Measurements from ENCODE around the gene FAM234B.

The FAM234B gene, protein sequence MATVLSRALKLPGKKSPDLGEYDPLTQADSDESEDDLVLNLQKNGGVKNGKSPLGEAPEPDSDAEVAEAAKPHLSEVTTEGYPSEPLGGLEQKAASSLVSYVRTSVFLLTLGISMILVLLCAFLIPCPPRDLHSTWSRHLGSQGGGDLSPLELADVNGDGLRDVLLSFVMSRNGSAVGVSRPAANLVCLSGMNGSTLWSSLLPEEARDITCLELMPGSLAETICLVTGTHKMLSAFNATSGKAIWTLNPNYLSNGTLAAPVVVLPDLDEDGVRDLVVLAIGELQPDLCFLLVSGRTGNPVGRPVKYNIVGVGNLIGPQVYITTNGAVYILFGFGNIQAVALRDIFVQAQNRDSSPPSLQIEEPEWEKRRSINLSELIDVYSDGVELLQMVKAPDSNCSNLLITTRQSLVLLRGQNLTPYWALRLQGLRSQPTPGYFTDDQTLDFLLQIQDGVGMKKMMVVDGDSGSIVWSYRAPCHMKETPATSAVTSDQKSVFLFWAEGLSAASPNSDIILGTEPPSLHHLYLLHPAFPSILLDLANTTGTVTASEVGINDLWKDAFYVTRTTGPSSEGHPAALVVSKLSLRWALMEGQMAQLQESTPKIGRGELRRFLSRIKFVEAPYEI

DNA sequence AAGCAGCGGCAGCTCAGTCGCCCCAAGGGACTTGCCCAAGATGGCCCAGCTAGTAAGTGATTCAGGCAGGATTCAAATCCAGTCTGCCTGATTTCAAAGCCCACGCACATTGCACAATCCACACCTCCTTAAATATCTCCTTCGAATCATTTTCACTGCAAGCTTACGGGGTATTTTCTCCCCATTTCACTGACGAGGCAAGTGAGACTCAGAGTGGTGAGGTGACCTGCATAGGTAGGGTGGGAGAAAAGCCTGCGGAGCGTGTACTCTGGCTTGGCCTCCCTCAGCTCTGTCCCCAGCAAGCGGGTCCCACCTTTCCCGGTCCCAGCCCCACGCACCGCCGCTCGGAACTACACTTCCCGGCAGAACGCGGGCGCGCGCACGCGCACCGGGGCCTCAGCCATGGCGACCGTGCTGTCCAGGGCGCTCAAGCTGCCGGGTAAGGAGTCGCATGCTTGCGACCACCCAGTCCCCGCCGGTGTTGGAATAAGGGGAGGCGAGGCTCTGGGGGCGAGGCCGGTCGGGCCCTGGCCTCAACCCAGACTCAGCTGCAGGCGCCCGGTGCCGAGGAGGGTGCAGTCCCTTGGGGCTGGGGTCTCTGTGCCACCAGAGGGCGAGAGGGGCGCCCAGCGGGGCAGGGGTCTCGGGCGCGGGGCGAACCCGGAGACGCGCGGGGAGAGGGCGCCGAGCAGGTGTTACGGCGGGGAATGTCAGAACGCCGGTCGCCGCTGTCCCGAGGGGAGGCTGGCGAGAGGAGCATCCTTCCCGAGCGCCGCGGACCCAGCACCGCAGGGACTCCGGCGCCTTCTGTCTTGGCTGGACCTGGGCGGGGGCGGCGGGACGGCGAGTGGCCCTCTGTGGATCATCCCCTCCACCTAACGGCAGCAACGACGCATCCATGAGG lies at the start of gene FAM234B:
Gene FAM234B (plus strand): TSS at position 380 of the 904 bp plus-strand sequence. CDS start 23 bp downstream, at position 403.
- peak within 1 kb of the TSS; percentile 88 for H3K4me3 Mint-ChIP-seq
- H3K27ac Mint-ChIP-seq: peak within 1 kb of the TSS; percentile 82
- peaks cover 16% of the 10 kb centered on the region for H3K27me3 Mint-ChIP-seq
- peaks cover 28% of the 10 kb centered on the region for H3K4me1 Mint-ChIP-seq (ENCODE audit: low read depth)
- peaks cover 10% of the 10 kb centered on the region for H3K9me3 Mint-ChIP-seq
- peaks cover 6% of the 10 kb centered on the region for H3K36me3 Mint-ChIP-seq (ENCODE audit: low read depth)
- intact Hi-C loops (cut with micrococcal nuclease): loop anchor here (2.0 to 10.0 kb wide), 3 partner anchors 43 to 168 kb away; partner anchors contain the start of gene HEBP1

DNA sequence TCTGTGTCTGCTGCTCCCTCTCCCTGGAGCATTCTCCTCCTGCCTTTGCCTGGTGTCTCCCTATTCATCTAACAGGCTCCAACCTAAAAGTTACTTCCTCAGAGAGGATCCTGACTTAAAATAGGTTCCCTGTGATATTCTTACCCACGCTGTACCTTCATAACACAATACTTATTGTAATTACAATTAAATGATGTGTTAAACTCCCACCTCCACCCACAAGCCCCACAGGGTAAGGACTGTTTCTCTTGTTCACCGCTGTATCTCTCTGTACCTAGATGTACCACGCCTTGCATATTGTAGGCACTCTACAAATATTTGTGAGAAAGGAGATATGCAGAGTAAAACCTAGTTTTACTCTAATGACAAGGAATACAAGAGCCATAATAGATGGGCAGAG lies 49.1 kb upstream of the FAM234B start:
- H3K27me3 Mint-ChIP-seq: no peaks in the 10 kb centered on the region
- H3K9me3 Mint-ChIP-seq: no peaks in the 10 kb centered on the region
- intact Hi-C loops (cut with micrococcal nuclease): no loop called here
- no peak overlapping the region for H3K27ac Mint-ChIP-seq
- peaks cover 76% of the 10 kb centered on the region for H3K4me1 Mint-ChIP-seq (ENCODE audit: low read depth)
- peaks cover 12% of the 10 kb centered on the region for H3K36me3 Mint-ChIP-seq (ENCODE audit: low read depth)
- H3K4me3 Mint-ChIP-seq: no peak overlapping the region

DNA sequence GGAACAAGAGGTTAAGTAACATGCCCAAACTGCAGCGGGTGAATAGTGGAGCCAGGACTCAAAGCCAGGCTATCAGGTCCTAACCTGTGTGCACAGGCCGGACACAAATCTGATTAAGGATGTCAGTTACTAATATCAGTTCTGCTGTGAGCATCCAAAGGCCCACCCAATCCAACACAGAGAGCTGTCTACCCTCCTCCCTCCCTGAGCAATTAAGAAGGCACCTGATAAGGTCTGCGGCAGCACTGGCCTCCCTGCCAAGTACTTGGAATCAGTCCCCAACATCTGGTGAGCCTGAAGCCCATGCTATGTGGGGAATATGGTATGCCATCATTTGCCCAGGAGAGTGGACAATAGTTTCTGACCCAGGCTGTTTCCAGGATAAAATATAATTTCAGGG lies 48.0 kb upstream of the FAM234B start:
- H3K4me3 Mint-ChIP-seq: no peak overlapping the region
- peaks cover 14% of the 10 kb centered on the region for H3K36me3 Mint-ChIP-seq (ENCODE audit: low read depth)
- H3K27me3 Mint-ChIP-seq: no peaks in the 10 kb centered on the region
- intact Hi-C loops (cut with micrococcal nuclease): no loop called here
- H3K4me1 Mint-ChIP-seq (ENCODE audit: low read depth): peaks cover 75% of the 10 kb centered on the region
- no peaks in the 10 kb centered on the region for H3K9me3 Mint-ChIP-seq
- H3K27ac Mint-ChIP-seq: no peak overlapping the region

DNA sequence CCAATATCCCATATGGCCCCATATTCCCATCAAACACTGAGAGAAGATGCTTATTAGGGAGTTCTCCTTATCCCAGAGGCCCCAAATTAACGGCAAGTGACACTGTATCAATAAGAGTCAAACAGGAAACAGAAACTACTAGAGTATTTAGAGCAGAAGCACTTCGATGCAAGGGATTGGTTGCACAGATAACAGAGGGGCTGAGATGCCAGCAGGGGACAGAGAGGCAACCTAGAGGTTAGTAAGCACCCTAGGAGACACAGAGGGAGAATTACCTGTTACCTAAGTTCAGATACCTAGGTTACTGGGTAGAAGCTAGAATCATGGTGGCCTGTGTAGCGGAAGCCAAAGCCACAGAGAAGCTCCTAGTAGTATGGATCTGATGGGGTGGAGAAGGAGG lies 47.0 kb upstream of the FAM234B start:
- Mint-ChIP-seq H3K4me1 (ENCODE audit: low read depth) (peaks cover 72% of the 10 kb centered on the region), H3K9me3 (no peaks in the 10 kb centered on the region), H3K27me3 (no peaks in the 10 kb centered on the region), H3K36me3 (ENCODE audit: low read depth) (peaks cover 19% of the 10 kb centered on the region), H3K27ac (no peak overlapping the region), H3K4me3 (peak overlapping the region; percentile 30)
- intact Hi-C loops (cut with micrococcal nuclease): no loop called here

DNA sequence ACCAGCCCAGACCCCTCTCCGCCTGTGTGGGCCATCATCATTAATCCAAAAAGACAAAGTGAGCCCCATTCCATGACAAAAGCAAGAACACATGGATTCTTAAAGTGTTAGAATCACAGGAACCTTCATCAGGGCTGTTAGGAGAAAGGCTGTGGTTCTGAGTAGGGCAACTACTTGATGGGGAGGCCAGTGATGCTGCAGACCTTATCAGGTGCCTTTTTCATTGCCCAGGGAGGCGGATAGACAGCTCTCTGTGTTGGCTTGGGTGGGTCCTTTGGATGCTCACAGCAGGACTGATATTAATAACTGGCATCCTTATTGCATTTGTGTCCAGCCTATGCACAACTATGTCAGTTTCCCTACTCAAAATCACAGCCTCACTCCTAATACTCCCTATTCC lies 46.4 kb upstream of the FAM234B start:
- Mint-ChIP-seq H3K4me1 (ENCODE audit: low read depth) (peaks cover 72% of the 10 kb centered on the region), H3K27ac (no peak overlapping the region), H3K4me3 (no peak overlapping the region), H3K36me3 (ENCODE audit: low read depth) (peaks cover 25% of the 10 kb centered on the region), H3K9me3 (no peaks in the 10 kb centered on the region), H3K27me3 (no peaks in the 10 kb centered on the region)
- intact Hi-C loops (cut with micrococcal nuclease): no loop called here

DNA sequence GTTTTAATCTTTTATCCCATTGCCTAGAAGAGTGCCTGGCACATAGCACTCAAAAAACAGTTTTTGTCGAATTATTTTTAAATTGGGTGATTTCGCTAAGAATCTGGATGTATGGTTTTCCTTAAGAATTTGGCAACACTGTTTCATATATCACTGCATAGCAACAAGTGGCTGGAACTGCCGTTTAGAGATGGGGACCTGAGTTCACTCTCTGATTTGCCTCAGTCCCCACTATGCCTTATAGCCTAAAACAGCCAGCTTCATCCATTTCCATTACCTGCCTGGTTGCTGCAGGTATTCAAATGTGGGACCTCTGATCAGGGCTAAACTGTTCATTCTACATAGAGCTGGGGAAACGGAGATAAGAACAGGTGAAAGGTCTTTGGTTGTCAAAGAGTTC lies 45.9 kb upstream of the FAM234B start:
- Mint-ChIP-seq H3K36me3 (ENCODE audit: low read depth) (peaks cover 27% of the 10 kb centered on the region), H3K4me1 (ENCODE audit: low read depth) (peaks cover 71% of the 10 kb centered on the region), H3K4me3 (no peak overlapping the region), H3K27ac (no peak overlapping the region), H3K9me3 (no peaks in the 10 kb centered on the region), H3K27me3 (no peaks in the 10 kb centered on the region)
- intact Hi-C loops (cut with micrococcal nuclease): no loop called here

DNA sequence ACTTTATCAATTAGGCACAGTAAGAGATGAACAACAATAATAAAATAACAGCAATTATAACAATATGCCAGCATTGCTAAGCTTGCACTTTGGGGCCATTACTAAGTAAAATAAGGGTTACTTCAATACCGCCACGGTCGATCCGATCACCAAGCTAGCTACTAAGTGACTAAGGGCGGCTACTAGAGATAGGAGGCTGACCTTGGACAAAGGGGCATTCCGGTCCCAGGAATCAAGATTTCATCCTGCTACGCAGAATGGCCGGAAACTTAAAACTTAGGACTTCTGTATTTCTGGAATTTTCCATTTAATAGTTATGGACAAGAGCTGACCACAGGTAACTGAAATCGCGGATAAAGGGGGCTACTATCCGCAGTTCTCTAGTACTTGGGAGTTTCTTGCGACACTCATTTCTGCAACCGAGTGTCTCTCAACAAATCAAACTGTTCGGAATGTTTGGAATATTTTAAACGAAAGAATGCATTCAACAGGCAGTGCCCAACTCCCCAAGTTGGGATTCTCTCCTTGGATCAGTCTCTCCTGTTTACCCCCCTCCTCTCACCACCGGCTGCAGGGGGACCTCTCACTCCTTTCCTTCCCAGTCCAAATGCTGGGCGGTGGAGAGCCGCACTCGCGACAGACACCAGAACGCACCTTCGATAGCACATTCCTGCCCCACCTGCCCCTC lies 44.8 kb upstream of the FAM234B start:
- Mint-ChIP-seq H3K27me3 (no peaks in the 10 kb centered on the region), H3K36me3 (ENCODE audit: low read depth) (peaks cover 27% of the 10 kb centered on the region), H3K27ac (peak overlapping the region; percentile 99), H3K4me1 (ENCODE audit: low read depth) (peaks cover 64% of the 10 kb centered on the region), H3K4me3 (peak overlapping the region; percentile 95), H3K9me3 (no peaks in the 10 kb centered on the region)
- intact Hi-C loops (cut with micrococcal nuclease): no loop called here

DNA sequence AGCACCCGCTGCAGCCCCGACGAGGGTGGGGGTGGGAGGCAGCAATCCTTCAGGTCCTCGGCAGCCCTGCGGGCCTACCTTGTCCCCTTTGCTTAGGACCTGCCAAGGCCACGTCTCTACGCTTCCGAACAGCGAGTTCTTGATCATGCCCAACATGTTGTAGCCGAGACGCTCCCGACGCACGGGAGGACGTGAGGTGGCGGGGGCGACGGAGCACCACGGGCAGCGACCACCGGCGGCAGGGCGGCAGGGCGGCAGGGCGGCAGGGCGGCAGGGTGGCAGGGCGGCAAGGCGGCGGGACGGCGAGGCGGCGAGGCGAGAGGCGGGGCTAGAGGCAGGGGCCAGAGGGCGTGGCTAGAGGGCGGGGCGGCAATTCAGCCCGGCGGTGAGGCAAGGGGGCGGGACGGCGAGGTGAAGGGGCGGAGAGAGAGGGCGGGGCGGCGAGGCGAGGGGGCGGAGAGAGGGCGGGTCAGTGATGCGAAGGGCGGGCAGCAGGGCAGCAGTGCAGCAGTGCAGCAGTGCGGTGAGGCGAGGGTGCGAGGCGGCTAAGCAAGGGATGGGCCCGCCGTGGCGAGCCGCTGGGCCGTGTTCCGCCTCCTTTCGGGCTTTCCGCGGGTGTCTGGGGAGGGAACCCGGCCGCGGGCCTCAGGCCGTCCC lies 44.1 kb upstream of the FAM234B start, which contains the start of gene HEBP1:
Gene HEBP1 (minus strand): TSS at position 307 of the 657 bp plus-strand sequence. CDS start 151 bp downstream, at position 156.
- Mint-ChIP-seq H3K4me3 (peak within 1 kb of the TSS; percentile 95), H3K27ac (peak within 1 kb of the TSS; percentile 99), H3K4me1 (ENCODE audit: low read depth) (peaks cover 63% of the 10 kb centered on the region), H3K36me3 (ENCODE audit: low read depth) (peaks cover 27% of the 10 kb centered on the region), H3K27me3 (no peaks in the 10 kb centered on the region), H3K9me3 (no peaks in the 10 kb centered on the region)
- intact Hi-C loops (cut with micrococcal nuclease): loop anchor here (1.0 to 2.0 kb wide), 3 partner anchors 45 to 196 kb away; partner anchors contain the start of genes EMP1 and FAM234B

DNA sequence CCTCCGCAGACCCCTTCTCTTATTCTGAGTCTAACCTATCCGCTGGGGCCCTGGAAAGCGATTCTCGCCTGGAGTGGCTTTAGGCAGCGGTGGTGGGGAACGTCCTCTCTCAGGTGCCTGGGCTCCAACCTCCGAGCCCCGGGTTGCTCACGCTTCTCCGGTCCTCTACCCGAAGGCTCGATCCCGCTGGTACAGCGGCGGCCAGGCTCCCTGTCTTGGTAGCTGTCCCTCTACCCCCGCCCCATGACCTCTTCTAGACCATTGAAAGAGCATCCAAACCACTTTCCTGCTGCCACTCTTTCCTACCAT lies 43.6 kb upstream of the FAM234B start:
- Mint-ChIP-seq H3K9me3 (no peaks in the 10 kb centered on the region), H3K27me3 (no peaks in the 10 kb centered on the region), H3K36me3 (ENCODE audit: low read depth) (peaks cover 27% of the 10 kb centered on the region), H3K4me1 (ENCODE audit: low read depth) (peaks cover 64% of the 10 kb centered on the region), H3K4me3 (peak overlapping the region; percentile 95), H3K27ac (peak overlapping the region; percentile 99)
- intact Hi-C loops (cut with micrococcal nuclease): loop anchor here (1.0 to 2.0 kb wide), 3 partner anchors 44 to 196 kb away; partner anchors contain the start of genes EMP1 and FAM234B

DNA sequence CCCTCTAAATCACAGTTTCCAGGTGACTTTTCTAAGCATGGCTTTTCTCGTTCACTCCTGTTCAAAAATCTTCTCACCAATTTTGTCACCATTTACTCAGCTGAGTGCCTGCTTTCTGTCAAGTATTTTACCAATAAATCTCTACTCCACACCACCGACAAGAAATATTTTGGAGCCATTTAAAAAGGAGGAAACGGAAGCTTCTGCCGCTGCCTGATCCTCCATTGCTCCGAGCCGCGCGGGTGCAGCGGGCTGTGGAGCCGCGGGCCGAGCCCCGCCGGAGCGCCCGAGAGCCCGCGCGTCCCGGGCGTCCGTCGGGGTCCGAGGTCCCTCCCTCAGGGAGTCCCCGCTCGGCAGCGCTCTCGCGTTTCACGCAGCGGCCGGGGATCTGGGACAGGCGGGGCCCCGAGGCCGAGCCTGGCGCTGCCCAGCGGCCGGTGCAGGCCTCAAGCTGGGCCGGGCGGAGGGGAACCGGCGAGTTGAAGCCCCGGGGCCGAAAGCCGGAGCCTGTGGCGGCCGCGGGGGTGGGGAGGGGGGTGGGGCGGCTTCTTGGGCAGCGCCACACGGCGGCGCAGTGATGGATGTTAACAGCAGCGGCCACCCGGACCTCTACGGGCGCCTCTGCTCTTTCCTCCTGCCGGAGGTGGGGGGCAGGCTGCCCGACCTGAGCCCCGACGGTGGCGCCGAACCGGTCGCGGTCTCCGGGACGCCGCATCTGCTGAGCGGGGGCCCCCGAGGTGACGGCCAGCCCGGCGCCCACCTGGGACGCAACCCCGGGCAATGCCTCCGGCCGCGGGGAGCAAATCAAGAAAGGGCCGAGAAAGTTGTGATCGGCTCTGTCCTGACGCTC lies 43.0 kb upstream of the FAM234B start:
- peak overlapping the region; percentile 95 for H3K4me3 Mint-ChIP-seq
- no peaks in the 10 kb centered on the region for H3K27me3 Mint-ChIP-seq
- peaks cover 64% of the 10 kb centered on the region for H3K4me1 Mint-ChIP-seq (ENCODE audit: low read depth)
- H3K27ac Mint-ChIP-seq: peak overlapping the region; percentile 99
- H3K9me3 Mint-ChIP-seq: no peaks in the 10 kb centered on the region
- peaks cover 27% of the 10 kb centered on the region for H3K36me3 Mint-ChIP-seq (ENCODE audit: low read depth)
- intact Hi-C loops (cut with micrococcal nuclease): loop anchor here (1.0 to 2.0 kb wide), 3 partner anchors 44 to 195 kb away; partner anchors contain the start of genes EMP1 and FAM234B

DNA sequence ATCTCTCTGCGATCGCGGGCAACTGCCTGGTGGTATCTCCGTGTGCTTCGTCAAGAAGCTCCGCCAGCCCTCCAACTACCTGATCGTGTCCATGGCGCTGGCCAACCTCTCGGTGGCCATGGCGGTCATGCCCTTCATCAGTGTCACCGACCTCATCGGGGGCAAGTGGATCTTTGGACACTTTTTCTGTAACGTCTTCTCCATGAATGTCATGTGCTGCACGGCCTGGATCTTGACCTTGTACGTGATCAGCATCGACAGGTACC lies 42.5 kb upstream of the FAM234B start:
- intact Hi-C loops (cut with micrococcal nuclease): loop anchor here (2.0 kb wide), 2 partner anchors 43 to 93 kb away; partner anchors contain the start of gene FAM234B
- Mint-ChIP-seq H3K4me3 (peak overlapping the region; percentile 95), H3K27ac (peak overlapping the region; percentile 99), H3K9me3 (no peaks in the 10 kb centered on the region), H3K36me3 (ENCODE audit: low read depth) (peaks cover 27% of the 10 kb centered on the region), H3K27me3 (no peaks in the 10 kb centered on the region), H3K4me1 (ENCODE audit: low read depth) (peaks cover 64% of the 10 kb centered on the region)

DNA sequence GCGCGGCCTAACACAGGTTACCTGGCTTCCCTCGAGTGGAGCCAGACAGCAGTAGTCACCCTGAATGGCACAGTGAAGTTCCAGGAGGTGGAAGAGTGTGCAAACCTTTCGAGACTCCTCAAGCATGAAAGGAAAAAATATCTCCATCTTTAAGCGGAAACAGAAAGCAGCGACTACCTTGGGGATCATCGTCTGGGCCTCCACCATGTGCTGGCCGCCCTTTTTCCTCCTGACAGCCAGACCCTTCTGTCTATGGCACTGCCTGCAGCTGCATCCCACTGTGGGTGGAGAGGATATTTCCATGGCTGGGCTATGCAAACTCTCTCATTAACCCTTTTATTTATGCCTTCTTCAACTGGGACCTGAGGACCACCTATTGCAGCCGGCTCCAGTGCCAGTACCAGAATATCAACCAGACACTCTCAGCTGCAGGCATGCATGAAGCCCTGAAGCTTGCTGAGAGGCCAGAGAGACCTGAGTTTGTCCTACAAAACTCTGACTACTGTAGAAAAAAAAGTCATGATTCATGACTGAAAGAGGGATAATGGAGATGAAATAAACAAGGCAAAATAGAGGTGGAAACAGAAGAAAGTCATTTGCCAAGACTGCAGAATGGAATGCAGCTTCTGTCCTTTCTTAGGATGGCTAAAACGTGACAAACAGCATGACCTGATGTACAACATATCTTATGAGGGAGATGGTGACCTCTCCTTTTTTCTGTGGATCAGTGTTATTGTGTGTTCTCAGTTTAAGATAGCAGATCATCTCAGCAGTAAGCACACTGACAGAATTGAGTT lies 41.7 kb upstream of the FAM234B start:
- H3K27me3 Mint-ChIP-seq: no peaks in the 10 kb centered on the region
- peaks cover 27% of the 10 kb centered on the region for H3K36me3 Mint-ChIP-seq (ENCODE audit: low read depth)
- no peaks in the 10 kb centered on the region for H3K9me3 Mint-ChIP-seq
- H3K27ac Mint-ChIP-seq: peak overlapping the region; percentile 99
- peak overlapping the region; percentile 95 for H3K4me3 Mint-ChIP-seq
- H3K4me1 Mint-ChIP-seq (ENCODE audit: low read depth): peaks cover 58% of the 10 kb centered on the region
- intact Hi-C loops (cut with micrococcal nuclease): no loop called here
